COLO829 (cell line): ENCODE results near the gene TMEM11.

Experiments used
- DNase-seq: peaks from one replicate; pipeline ENCODE4 v3.0.0; 2012; ENCODE audit warnings: low spot score

Gene TMEM11

GRCh38 chr17:21177854-21178600, 35.9 kb downstream of the TMEM11 start:
- no peak for DNase-seq

GRCh38 chr17:21177401-21177800, 36.6 kb downstream of the TMEM11 start:
- DNase-seq = no peak

GRCh38 chr17:21176773-21177395, 37.1 kb downstream of the TMEM11 start:
- no peak for DNase-seq

- DNase-seq = no peak
Measured at GRCh38 chr17:21174713-21175112, 39.2 kb downstream of the TMEM11 start.

GRCh38 chr17:21174186-21174585, 39.8 kb downstream of the TMEM11 start:
- no peak for DNase-seq

- no peak for DNase-seq
Measured at GRCh38 chr17:21173543-21173942, 40.4 kb downstream of the TMEM11 start.

GRCh38 chr17:21172846-21173245, 41.1 kb downstream of the TMEM11 start:
- DNase-seq = no peak

- DNase-seq = no peak
Measured at GRCh38 chr17:21171970-21172510, 41.9 kb downstream of the TMEM11 start.

- DNase-seq = no peak
Measured at GRCh38 chr17:21171309-21171922, 42.5 kb downstream of the TMEM11 start.

- no peak for DNase-seq
Measured at GRCh38 chr17:21170809-21171208, 43.2 kb downstream of the TMEM11 start.

- no peak for DNase-seq
Measured at GRCh38 chr17:21169496-21169895, 44.5 kb downstream of the TMEM11 start.

- no peak for DNase-seq
Measured at GRCh38 chr17:21168555-21168865, 45.5 kb downstream of the TMEM11 start.

GRCh38 chr17:21167303-21167702, 46.7 kb downstream of the TMEM11 start:
- DNase-seq = peak; percentile 18

- no peak for DNase-seq
Measured at GRCh38 chr17:21166595-21167210, 47.3 kb downstream of the TMEM11 start.

- DNase-seq = no peak
Measured at GRCh38 chr17:21165922-21166594, 47.9 kb downstream of the TMEM11 start.

GRCh38 chr17:21164620-21165019, 49.3 kb downstream of the TMEM11 start:
- DNase-seq = no peak

- no peak for DNase-seq
Measured at GRCh38 chr17:21164216-21164615, 49.7 kb downstream of the TMEM11 start.

- DNase-seq = no peak
Measured at GRCh38 chr17:21163101-21163500, 50.9 kb downstream of the TMEM11 start.

- no peak for DNase-seq
Measured at GRCh38 chr17:21162394-21162775, 51.6 kb downstream of the TMEM11 start.

- DNase-seq = no peak
Measured at GRCh38 chr17:21161498-21162393, 52.2 kb downstream of the TMEM11 start.

GRCh38 chr17:21160401-21160800, 53.6 kb downstream of the TMEM11 start:
- DNase-seq = no peak
